NCI-H446 (cell line): ENCODE measurements around the gene DRD4.
A peak's percentile ranks its signal among the peaks of the same experiment; 100 is the strongest.
"Not testable (repeated sequence)": the region's sequence is repeated elsewhere in the genome, so short reads cannot be mapped to it uniquely, and the experiment has no call there.

Experiments used
- DNase-seq, 2 experiments: peaks; one replicate each; lab custom pipeline; 2025; lab: John Stamatoyannopoulos, UW

DRD4 gene

GRCh38 chr11:643849-644738 lies 7.0 kb downstream of the DRD4 start:
- DNase-seq = no peak

DNA sequence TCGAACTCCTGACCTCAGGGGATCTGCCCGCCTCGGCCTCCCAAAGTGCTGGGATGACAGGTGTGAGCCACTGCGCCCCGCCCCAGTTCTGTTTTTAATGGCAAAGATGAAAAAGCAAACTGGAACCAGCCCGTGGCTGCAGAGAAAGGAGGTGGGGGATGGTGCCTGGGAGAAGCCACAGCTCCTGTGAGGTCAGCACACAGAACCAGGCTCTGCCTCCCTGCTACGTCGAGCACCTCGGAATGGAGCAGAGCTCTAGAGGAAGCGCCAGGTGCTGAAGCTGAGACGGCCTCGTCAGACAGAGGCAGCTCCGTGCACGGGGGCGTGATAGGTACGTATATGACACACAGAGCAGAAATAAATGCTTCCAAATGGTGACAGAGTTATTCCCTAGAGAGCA lies 8.5 kb downstream of the DRD4 start:
- DNase-seq = no peak

DNA sequence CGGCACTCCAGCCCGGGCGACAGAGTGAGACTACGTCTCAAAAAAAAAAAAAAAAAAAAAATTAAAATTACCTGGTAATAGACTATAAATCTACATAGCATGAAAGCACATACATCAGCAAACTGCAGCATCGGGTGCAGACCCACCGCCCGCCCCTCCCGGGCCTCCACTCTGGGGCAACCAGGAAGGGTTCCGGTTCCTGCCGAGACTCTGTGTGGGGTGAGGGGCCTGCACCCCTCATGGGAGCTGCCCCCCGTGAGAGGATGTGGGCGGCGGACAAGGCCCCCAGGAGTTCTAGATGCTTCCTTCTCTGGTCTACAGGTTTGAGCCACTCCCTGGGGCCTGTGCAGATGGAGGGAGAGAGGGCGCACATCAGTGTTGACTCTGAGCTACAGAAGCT lies 9.1 kb downstream of the DRD4 start:
- DNase-seq = no peak

- DNase-seq = not testable (repeated sequence)
Measured at GRCh38 chr11:647672-648158, 10.6 kb downstream of the DRD4 start.

DNA sequence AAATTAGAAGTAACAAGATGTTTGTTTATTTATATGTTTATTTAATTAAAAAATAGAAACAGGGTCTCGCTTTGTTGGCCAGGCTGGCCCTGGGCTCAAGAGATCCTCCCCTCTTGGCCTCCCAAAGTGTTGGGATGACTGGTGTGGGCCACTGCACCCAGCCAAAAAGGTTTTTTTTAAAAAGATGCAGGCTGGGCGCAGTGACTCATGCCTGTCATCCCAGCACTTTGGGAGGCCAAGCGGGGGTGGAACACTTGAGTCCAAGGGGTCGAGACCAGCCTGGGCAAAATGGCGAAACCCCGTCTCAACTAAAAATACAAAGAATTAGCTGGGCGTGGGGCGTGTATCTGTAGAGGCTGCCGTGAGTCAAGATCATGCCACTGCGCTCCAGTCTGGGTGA lies 13.4 kb downstream of the DRD4 start:
- DNase-seq = no peak

GRCh38 chr11:653136-653535 lies 16.1 kb downstream of the DRD4 start:
- not testable (repeated sequence) for DNase-seq

GRCh38 chr11:653837-654236 lies 16.8 kb downstream of the DRD4 start:
- DNase-seq = no peak

- not testable (repeated sequence) for DNase-seq
Measured at GRCh38 chr11:654444-654843, 17.4 kb downstream of the DRD4 start.

DNA sequence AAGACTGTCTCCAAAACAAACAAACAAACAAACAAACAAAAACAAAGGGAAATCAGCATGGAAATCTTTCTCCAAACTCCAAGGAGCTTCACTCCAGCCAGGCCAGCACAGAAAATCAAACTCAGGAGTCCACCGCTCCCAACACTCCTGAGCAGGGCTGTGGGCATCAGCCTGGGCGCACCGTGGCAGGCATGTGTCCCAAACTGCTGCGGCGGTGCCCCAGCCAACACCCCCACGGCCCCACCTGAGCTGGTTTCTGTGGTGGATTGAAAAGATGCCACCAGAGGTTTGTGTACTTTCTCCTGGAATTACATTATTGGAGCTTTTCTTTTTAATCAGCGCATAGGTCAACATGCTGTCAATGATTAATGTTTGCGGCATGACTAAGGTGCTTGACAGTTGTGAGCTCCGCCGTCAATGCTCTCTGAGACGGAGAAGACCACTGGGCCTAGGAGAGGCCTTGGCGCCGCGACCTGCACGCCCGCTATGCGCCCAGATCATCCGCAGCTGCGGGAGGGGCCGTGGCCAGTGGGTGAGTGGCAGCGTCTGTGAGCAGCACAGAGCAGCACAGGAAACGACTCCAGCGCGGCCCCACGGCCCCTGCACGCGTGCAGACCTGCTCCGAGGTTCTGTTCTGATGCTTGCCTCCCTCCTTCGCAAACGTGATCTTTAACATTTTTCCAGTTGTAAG lies 18.1 kb downstream of the DRD4 start:
- no peak for DNase-seq

DNA sequence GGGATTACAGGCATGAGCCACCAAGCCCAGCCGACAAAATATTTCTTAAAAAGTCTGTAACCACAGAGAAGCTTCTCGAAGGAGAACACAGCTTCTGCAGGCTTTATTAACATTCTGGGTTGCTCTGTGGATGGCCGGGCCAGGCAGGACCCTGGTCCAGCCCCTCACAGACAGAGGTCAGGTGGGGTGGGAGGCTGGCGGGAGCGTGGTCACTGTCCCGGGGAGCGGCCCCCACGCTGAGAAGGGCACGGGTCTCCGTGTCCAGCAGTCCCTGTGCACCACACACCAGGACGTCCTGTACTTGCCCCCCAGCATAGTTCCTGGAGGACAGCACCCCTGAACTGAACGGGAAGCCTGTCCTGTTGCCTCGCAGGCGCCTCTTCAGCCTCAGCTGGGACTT lies 19.4 kb downstream of the DRD4 start:
- DNase-seq = no peak

DNA sequence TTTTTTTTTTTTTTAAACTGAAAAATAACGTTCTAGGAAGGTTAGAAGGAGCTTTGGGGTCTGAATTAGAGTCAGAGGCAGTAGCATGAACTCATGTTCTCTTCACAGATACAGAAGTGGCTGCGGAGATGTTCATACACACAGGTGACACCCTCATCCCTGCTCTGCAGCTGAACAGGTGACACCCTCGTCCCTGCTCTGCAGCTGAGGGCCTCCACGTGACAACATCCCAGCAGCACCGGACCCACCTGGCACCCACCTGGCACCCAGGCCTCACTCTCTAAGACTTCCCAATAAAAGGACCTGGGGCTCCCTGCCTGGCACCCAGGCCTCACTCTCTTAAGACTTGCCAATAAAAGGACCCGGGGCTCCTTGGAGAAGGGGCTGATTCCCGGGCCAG lies 19.8 kb downstream of the DRD4 start:
- DNase-seq = no peak

DNA sequence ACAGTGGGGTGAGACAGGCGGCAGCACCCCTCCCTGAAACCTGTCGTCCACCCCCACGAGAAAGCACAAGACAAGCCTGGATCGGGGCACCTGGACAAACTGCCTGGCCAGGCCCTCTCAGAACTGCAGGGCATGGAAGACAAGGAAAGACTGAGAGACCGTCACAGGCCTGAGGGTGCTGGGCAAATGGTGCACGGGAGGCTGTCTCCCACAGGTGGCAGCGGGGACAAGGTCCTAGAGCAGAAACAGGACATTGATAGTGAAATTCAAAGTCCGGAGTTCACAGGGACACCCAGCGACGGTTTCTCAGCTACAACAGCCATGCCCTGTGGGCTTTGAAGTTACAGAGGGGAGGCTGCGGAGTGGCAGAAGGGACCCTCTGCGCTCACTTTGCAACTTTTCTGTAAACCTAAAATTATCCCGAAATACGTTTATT lies 20.6 kb downstream of the DRD4 start:
- DNase-seq = no peak

GRCh38 chr11:659532-660085 lies 22.5 kb downstream of the DRD4 start:
- no peak for DNase-seq

- DNase-seq = no peak
Measured at GRCh38 chr11:660281-660680, 23.2 kb downstream of the DRD4 start.

- no peak for DNase-seq
Measured at GRCh38 chr11:660681-661444, 23.8 kb downstream of the DRD4 start.

- DNase-seq = peak in 1 of 2 experiments; percentile 36
Measured at GRCh38 chr11:662689-663274, 25.7 kb downstream of the DRD4 start.

DNA sequence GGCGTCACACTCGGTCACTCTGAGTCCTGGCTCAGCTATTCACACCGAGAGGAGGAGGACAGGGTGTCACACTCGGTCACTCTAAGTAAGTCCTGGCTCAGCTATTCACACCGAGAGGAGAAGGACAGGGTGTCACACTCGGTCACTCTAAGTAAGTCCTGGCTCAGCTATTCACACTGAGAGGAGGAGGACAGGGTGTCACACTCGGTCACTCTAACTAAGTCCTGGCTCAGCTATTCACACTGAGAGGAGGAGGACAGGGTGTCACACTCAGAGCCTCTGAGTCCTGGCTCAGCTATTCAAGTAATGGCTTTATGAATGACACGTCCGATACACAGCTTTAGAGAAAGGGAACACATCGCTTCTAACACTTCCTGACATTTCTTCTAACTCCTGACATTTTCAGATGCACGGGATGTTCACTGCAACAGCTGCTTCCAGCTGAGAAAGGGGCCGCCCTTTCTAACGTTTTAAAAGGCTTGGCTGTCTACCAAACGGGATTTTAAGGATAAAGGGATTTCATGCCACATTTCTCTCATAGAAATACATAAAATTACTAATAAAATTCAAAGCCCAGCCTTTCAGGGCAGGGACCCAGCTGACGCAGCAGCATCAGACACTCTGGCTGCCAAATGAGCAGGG lies 28.1 kb downstream of the DRD4 start:
- DNase-seq = no peak

DNA sequence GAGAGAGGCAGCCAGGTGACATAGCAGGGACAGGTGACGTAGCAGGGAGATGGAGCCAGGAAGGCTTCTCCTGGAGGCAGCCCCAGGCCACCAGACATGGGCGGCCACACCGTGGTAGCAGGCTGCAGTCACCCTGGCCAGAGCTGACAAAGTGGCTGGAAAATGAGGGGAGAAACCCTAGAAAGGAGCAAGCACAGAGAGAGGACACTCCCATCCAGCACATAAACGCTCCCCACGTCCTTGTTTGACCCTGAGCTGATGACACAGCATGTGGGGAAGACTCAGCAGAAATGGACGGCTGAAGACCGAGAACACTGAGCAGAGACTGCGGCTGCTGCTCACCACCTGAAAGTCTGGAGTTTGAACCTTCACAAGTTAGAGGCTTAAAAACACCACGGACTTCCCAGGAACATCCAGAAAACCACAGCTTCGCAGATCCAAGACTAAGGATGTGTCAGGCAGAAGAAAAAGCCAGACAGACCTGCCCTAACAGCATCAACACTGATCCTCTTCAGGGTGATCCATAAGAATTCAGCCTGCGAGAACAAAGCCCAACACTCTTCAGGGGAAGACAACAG lies 28.7 kb downstream of the DRD4 start:
- no peak for DNase-seq

DNA sequence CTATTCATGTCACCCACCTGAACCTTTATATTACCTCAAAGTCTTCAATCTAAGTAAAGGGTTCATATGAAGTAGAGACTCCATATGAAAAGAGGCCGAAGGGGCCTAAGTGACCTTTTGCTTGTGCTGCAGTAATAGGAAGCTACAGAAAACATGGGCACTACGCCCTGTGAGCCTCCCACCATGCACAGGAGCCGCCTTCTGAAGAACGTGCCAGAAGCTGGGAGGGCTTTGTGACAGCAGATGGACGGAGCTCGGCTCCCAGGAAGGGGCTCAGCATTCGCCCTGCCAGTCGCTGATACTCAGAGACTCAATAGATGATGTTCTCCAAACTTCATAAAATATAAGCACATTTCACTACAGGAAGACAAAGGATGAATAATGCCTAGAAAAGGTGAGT lies 36.8 kb downstream of the DRD4 start:
- DNase-seq = no peak

DNA sequence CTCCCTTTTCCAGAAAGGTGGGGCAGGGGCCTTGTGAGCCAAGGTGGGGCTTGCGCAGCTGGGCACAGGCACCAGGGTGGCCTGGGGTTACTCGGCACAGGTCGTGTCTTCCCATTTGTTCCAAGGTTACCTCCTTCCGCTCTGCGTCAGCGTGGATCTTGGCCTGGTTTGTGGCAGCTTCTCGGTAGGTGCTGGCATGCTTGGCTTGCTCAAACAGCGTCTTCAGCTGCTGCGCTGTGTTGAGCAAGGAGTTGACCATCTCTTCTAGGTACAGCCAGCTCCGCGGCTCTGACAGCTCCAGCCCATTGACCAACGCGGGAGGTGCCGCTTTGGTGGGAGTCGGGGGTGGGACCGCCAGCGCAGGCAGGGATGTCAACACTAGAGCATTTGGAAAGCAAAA lies 37.3 kb downstream of the DRD4 start:
- DNase-seq = no peak

- no peak for DNase-seq
Measured at GRCh38 chr11:678297-678696, 41.2 kb downstream of the DRD4 start.
